ENCODE measurements around the gene ST6GAL1.

- TF ChIP-seq EP300 (IDR thresholded peaks at IDR 0.05; ENCODE audit: borderline replicate concordance) (no peak), CEBPB (IDR thresholded peaks at IDR 0.05) (no peak), FOXM1 (IDR thresholded peaks at IDR 0.05; ENCODE audit: borderline replicate concordance, low read depth) (no peak), MAX (IDR thresholded peaks at IDR 0.05) (no peak)
Observed at GRCh38 chr3:186964071-186964470, 33.7 kb downstream of the ST6GAL1 start.

Measured in Ishikawa (cell line).